ENCODE results near the gene POTED.
"Not testable (repeated sequence)": the region's sequence is repeated elsewhere in the genome, so short reads cannot be mapped to it uniquely, and the experiment has no call there.

POTED gene

GRCh38 chr21:13609477-13609876, at the start of gene POTED:
TSS of gene POTED (plus strand) at chr21:13609777. CDS start at chr21:13610229, 452 bp downstream.
- not testable (repeated sequence) for DNase-seq (ENCODE audit: low read depth in 3 of 3)

- not testable (repeated sequence) for DNase-seq (ENCODE audit: low read depth in 3 of 3)
These were observed 40.5 kb downstream of the POTED start for GRCh38 chr21:13650101-13650500.

- not testable (repeated sequence) for DNase-seq (ENCODE audit: low read depth in 3 of 3)
These were observed 42.2 kb downstream of the POTED start for GRCh38 chr21:13651746-13652145.

Data from stimulated activated CD4-positive, alpha-beta T cell treated with anti-CD3 and anti-CD28 coated beads, TNF-alpha, amount 100 ng/mL, for 24 hours (primary cell).